Right renal pelvis (tissue), 4 donors: ENCODE measurements around the gene SERPINB13. TPM values are rescaled to one million over a fixed set of nuclear protein-coding genes. Genes with fewer than 3 reads are reported as not detected.
A peak's percentile ranks its signal among the peaks of the same experiment; 100 is the strongest.

Experiments used
- DNase-seq, 4 donors: peaks; one replicate each; pipeline ENCODE4 v3.0.0-alpha.2; 2013; ENCODE audit warnings: low read depth in 4 of 4, low spot score in 3 of 4, missing footprints in 1 of 4
- polyA plus RNA-seq, 4 donors: library from polyadenylated mRNA; unstranded; fragments of 120-200 nt; gene quantifications; one replicate each; pipeline ENCODE4 v1.2.1, GENCODE V29; 2013; ENCODE audit not compliant: insufficient read length in 4 of 4

Gene SERPINB13
- polyA plus RNA-seq = under 1 TPM in 1 of 4 donors, not detected in 3; 0.01 TPM

DNA sequence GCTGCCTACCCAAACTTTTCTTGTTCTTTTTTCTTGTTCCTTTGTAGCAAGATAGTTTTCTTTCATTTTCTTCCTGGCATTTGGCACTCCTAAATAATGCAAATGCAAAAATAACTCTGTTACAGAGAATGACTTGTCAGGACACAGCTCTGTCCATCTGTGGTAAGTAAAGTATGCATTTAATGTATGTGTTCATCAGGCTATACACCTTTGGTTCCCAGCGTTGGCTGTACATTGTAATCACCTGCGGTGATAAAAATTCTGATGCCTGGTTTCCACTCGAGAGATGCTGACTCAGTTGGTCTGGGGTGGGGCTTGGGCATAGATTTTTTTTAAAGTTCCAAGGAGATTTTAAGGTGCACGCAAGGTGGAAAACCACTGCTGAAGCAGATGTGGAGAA lies at the start of gene SERPINB13:
TSS of gene SERPINB13 (plus strand) at position 378 of the 400 bp plus-strand sequence. CDS start 1,325 bp downstream, outside the sequence.
- DNase-seq = no peak

DNA sequence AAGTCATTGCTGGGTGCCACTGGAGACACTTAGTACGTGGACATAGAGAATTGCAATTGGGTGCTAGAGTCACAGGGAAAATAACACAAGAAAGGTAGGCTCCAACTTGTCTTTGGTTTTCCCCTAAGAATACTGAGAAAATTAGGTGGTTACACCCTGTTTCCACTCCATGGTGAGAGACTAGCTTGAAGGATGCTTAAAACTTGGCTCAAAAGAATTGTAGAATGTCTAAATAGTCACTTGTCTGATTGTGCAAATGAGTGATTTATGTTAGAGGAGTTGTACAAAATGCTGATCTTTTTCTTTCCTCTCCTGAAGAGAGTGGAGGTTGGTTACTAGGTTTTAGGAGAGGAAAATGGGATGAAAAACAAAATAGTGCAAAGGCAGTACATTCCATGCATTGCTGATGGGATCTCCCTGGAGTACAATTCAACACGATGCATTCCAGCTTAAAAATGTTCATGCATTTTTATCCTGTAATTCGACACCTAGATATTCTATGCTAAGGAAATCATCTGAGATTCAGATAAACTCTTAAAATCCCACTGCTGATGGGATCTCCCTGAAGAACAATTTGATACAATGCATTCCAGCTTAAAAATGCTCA lies 47.1 kb upstream of the SERPINB13 start:
- peak in 1 of 4 donors; percentile 3 for DNase-seq

- DNase-seq = no peak
These were observed 45.1 kb upstream of the SERPINB13 start, which contains the start of gene SERPINB12 for GRCh38 chr18:63542069-63542468. SERPINB12 (plus strand) TSS chr18:63542369; CDS start chr18:63556160, 13,791 bp downstream.

GRCh38 chr18:63544017-63544416 lies 43.1 kb upstream of the SERPINB13 start:
- no peak for DNase-seq

GRCh38 chr18:63545000-63545399 lies 42.1 kb upstream of the SERPINB13 start:
- no peak for DNase-seq

DNA sequence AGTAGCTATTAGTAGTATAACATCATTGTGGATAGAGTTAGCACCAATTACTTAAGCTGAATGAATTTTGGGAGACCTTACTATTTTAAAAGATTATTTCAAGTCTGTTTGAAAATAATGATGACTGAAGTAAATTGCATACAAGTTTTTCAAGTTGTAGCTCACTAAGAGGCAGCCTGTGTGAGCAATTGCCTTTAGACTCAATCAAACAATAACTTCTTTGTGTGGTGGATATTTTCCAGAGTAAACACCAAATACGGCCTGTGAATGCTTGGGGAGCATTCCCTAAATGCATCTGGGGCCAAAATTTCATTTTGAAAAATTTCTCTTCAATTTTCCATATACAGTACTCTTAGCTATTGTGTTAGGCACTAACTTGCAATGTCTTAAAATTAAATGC lies 37.1 kb upstream of the SERPINB13 start:
- no peak for DNase-seq

DNA sequence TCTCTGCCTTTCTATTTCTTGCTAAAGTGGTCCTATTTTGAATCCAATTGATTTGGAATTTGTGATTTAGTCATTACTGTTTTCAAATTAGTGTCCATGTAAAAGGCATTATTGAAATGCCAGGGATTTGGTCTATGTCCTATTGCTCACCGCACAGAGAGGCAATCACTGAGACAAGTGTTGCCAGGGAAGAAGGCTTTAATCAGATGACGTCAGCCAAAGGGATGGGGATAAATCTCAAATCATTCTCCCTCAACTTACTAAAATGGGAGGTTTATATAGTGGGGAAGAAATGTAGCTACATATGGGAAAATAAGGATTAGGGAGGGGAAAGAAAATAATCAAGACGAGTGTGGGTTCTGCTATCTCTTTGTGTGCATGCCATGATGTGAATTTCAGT lies 35.4 kb upstream of the SERPINB13 start:
- no peak for DNase-seq

GRCh38 chr18:63552581-63552980 lies 34.6 kb upstream of the SERPINB13 start:
- DNase-seq = no peak

DNA sequence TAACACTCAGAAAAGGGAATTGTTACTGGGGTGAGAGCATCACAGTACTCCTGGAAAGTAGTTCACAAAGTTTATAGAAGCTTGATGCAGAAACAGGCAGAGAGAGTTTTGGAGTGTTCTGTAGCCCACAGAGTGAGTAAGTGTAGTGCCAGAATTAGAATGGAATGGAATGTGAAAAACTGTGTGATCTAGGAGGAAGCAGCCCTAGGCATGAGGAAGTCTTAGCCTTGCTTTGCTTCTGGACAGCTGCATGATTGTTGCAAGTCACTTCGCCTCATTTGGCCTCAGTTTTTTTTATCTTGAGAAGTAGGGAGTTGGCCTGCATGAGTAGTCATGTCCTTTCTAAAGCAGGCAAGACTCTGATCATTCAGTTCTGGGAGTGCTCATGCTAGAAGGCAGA lies 34.1 kb upstream of the SERPINB13 start:
- DNase-seq = peak in 1 of 4 donors; percentile 6

DNA sequence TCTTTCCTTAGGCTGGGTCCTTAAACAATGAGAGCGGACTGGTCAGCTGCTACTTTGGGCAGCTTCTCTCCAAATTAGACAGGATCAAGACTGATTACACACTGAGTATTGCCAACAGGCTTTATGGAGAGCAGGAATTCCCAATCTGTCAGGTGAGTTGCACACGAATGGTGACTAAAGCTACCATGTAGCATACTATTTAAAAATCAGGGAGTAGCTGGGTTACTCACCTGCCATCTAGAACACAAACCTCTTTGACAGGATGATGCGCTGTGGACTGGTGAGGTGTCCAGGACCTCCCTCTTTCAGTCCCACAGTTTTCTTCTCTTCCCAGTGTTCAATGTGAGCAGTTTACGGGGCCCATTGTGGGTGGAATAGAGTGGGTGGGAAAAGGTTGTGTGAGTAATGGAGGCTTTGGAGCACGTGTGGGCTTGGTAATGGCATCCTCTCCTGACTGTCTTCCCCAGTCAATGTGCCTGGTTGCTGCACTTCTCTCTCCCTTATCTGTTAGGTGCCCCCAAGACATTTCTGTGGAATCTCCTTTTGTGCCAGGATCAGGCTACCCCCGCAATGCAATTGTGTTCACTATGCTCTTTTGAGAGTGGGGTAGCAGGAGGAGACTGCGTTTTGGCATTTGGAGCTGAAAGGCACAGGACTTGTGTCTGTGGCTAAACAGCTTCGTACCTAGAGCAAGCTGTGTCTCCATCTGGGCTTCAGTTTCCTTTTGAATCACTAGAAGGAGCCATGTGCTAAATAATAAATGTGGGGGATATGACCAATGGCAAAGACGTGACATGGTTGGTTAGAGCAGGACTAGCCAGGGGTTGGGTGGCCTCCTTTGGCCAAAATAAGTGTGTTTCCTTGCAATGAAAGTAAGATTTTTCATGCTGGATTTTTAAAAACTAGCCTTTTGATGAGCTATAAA lies 27.3 kb upstream of the SERPINB13 start:
- no peak for DNase-seq

- DNase-seq = no peak
These were observed 24.9 kb upstream of the SERPINB13 start for GRCh38 chr18:63562284-63562683.

DNA sequence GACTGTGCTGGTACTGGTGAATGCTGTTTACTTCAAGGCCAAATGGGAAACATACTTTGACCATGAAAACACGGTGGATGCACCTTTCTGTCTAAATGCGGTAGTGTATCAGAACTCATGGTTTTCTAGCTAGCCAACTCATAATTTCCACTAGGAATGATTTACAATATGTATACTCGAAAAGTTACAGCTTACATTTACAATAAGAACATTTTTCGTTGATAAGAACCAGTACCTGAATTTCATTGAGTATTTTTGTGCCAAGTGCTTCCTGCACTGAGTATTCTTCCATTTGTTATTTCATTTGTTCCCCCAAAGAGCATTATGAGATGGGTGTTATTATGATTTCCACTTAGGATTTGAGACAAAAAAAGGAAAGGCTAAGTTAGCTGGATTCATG lies 23.1 kb upstream of the SERPINB13 start:
- no peak for DNase-seq

GRCh38 chr18:63564561-63564960 lies 22.6 kb upstream of the SERPINB13 start:
- no peak for DNase-seq

DNA sequence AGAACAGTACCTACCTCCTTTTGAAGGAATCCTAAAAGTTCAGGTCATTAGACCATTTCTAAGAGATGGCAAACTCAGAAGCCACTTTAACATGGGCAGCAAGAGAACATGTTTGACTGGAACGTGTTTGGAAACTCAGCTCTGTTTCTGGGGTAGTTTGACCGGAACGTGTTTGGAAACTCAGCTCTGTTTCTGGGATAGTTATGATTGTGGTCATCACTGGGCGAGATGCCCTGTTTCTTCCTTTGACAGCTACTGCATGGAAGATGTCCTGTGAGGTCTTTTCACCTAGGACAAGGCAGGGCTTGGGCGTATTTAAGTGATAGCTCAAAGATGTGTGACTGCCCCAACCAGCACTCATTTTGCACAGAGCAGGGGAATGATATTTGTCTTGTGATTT lies 19.9 kb upstream of the SERPINB13 start:
- no peak for DNase-seq

- no peak for DNase-seq
These were observed 19.3 kb upstream of the SERPINB13 start for GRCh38 chr18:63567825-63568224.

DNA sequence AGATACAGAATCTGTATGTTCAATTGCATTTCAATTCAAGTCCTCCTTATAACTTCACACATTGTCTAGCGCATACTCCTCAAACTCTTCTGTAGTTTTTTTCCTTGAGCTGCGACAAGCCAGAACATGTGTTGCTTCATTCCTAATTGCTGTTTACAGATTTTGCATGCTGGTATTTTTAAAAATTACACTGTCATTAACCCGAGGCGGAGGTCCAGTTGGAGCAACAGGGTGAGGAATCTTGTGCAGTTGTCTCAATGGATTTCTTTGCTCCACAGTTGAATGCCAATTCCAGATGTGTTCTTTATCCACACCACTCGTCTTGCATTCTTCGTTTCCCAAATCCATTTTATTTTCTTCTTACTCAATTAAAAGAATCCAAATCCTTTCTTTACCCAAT lies 16.4 kb upstream of the SERPINB13 start:
- DNase-seq = no peak

DNA sequence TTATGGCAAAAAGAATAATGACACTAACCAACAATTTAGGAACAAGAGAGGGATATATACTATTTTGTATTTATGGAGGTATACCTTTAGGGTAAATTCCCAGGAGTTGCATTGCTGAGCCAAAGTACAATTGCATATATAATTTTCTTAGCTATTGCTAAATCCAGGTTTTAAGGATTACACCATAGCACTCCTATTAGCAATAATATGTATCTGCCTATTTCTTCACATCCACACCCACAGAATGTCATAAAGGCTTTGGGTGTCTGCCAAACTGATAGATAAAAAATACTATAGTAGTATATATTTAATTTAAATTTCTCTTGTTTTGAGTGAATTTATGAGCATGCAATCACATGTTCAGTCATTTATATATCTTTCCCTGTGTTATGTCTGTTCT lies 11.5 kb upstream of the SERPINB13 start:
- no peak for DNase-seq

- DNase-seq = peak in 3 of 4 donors; percentile 22 to 30 (median 23)
These were observed 8.7 kb upstream of the SERPINB13 start for GRCh38 chr18:63578357-63578958.

DNA sequence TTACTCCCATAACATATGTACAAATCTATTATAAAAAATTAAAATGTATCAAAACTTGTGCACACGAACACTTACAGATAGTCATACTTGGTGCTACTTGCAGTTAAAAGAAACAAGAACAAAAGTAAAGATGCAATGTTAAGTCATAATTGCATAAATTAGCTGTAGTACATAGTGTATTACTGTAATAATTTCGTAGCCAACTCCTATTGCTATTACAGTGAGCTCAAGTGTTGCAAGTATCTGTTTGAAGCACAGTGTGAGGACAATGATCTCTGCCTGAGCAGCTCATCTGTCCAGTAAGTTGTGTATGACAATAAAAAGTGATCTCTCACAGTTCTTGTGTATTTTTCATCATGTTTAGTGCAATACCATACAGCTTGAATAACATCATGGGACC lies 7.5 kb upstream of the SERPINB13 start:
- no peak for DNase-seq

GRCh38 chr18:63585988-63586387 lies 1.2 kb upstream of the SERPINB13 start:
- no peak for DNase-seq

- no peak for DNase-seq
These were observed 712 bp upstream of the SERPINB13 start for GRCh38 chr18:63586431-63586830.
